ENCODE measurements around the gene CACTIN. TPM values are rescaled to one million over a fixed set of nuclear protein-coding genes. Genes with fewer than 3 reads are reported as not detected.

Gene CACTIN
- total RNA-seq, 6 experiments from 2014 or later: 8.4 to 14.9 (median 10.3) TPM

- H3K4me3 ChIP-seq: no peak overlapping the region
- peaks cover 0 to 19% (median 5%) of the 10 kb centered on the region in 4 donors for H3K36me3 ChIP-seq
- ATAC-seq (no peak), DNase-seq (peak in 1 of 3 donors; percentile 15)
- H3K4me1 ChIP-seq: no peaks in the 10 kb centered on the region
- 100% methylated on average over 1 of the region's 18 CpGs for WGBS (ENCODE audit: insufficient coverage, low coverage, low lambda C conversion rate, missing lambda C conversion rate)
- TF ChIP-seq POLR2A (IDR thresholded peaks at IDR 0.05) (no peak), CTCF (IDR thresholded peaks at IDR 0.05) (no peak)
- intact Hi-C loops (cut with DNase I): loop anchor here in 1 of 2 donors (10.0 kb wide), 1 partner anchor 70 kb away; no protein-coding TSS in a partner anchor
- no peaks in the 10 kb centered on the region for H3K27me3 ChIP-seq
- H3K9me3 ChIP-seq: no peaks in the 10 kb centered on the region
- no peak overlapping the region for H3K27ac ChIP-seq
Observed at GRCh38 chr19:3614858-3615505, 11.6 kb downstream of the CACTIN start.

GRCh38 chr19:3613818-3614661 lies 12.6 kb downstream of the CACTIN start:
- intact Hi-C loops (cut with DNase I): loop anchor here in 1 of 2 donors (10.0 kb wide), 1 partner anchor 69 kb away; no protein-coding TSS in a partner anchor
- DNase-seq (peak in 1 of 3 donors; percentile 14), ATAC-seq (no peak)
- no peaks in the 10 kb centered on the region for H3K27me3 ChIP-seq
- WGBS (ENCODE audit: insufficient coverage, low coverage, low lambda C conversion rate, missing lambda C conversion rate): 89% methylated on average over 6 of the region's 39 CpGs
- no peak overlapping the region for H3K4me3 ChIP-seq
- no peaks in the 10 kb centered on the region for H3K4me1 ChIP-seq
- TF ChIP-seq CTCF (IDR thresholded peaks at IDR 0.05) (no peak), POLR2A (IDR thresholded peaks at IDR 0.05) (no peak)
- no peaks in the 10 kb centered on the region for H3K9me3 ChIP-seq
- H3K27ac ChIP-seq: peak overlapping the region in 1 of 3 donors; percentile 8
- peaks cover 0 to 19% (median 5%) of the 10 kb centered on the region in 4 donors for H3K36me3 ChIP-seq

GRCh38 chr19:3612901-3613741 lies 13.5 kb downstream of the CACTIN start:
- Histone ChIP-seq H3K9me3 (no peaks in the 10 kb centered on the region), H3K27me3 (no peaks in the 10 kb centered on the region), H3K4me1 (no peaks in the 10 kb centered on the region), H3K4me3 (no peak overlapping the region), H3K36me3 (peaks cover 0 to 19% (median 5%) of the 10 kb centered on the region in 4 donors), H3K27ac (peak overlapping the region in 2 of 3 donors; percentile 8 to 39)
- TF ChIP-seq POLR2A (IDR thresholded peaks at IDR 0.05): no peak
- TF ChIP-seq CTCF (IDR thresholded peaks at IDR 0.05): no peak
- ATAC-seq (peak in 3 of 4 donors; percentile 2 to 21 (median 8)), DNase-seq (peak in 2 of 3 donors; percentile 37 to 53)
- intact Hi-C loops (cut with DNase I): loop anchor here in 1 of 2 donors (10.0 kb wide), 1 partner anchor 68 kb away; no protein-coding TSS in a partner anchor
- 100% methylated on average over 3 of the region's 79 CpGs for WGBS (ENCODE audit: insufficient coverage, low coverage, low lambda C conversion rate, missing lambda C conversion rate)

GRCh38 chr19:3612330-3612729 lies 14.3 kb downstream of the CACTIN start:
- TF ChIP-seq CTCF (IDR thresholded peaks at IDR 0.05): no peak
- no peak for TF ChIP-seq POLR2A (IDR thresholded peaks at IDR 0.05)
- H3K36me3 ChIP-seq: peaks cover 0 to 19% (median 5%) of the 10 kb centered on the region in 4 donors
- ATAC-seq (no peak), DNase-seq (peak in 2 of 3 donors; percentile 23 to 49)
- no peaks in the 10 kb centered on the region for H3K27me3 ChIP-seq
- WGBS (ENCODE audit: insufficient coverage, low coverage, low lambda C conversion rate, missing lambda C conversion rate): 90% methylated on average over 2 of the region's 33 CpGs
- intact Hi-C loops (cut with DNase I): loop anchor here in 1 of 2 donors (10.0 kb wide), 1 partner anchor 68 kb away; no protein-coding TSS in a partner anchor
- H3K27ac ChIP-seq: peak overlapping the region in 1 of 3 donors; percentile 39
- no peaks in the 10 kb centered on the region for H3K9me3 ChIP-seq
- no peak overlapping the region for H3K4me3 ChIP-seq
- H3K4me1 ChIP-seq: no peaks in the 10 kb centered on the region

Data from right lobe of liver (tissue), 6 donors.